ENCODE results near the gene TERB1.

DNA sequence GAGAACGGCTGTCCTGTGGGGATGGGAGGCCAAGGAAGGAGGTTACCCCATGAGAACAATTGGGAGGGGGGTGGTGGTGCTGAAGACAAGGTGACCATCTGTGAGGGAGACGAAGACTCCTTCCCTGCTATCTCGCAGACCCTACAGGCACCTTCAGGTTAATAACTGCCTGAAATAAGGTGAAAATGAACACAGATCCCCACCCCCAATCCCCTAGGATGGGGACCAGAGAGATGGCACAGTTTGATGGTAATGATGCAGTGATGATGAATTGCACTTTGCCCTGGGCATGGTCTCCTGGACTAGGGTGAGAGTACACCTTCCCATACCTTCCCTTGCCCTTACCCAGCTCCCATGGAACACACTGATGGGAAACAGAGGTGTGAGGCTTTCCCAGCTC is 30.8 kb upstream of the TERB1 start:
- TF ChIP-seq, protein P1, sequence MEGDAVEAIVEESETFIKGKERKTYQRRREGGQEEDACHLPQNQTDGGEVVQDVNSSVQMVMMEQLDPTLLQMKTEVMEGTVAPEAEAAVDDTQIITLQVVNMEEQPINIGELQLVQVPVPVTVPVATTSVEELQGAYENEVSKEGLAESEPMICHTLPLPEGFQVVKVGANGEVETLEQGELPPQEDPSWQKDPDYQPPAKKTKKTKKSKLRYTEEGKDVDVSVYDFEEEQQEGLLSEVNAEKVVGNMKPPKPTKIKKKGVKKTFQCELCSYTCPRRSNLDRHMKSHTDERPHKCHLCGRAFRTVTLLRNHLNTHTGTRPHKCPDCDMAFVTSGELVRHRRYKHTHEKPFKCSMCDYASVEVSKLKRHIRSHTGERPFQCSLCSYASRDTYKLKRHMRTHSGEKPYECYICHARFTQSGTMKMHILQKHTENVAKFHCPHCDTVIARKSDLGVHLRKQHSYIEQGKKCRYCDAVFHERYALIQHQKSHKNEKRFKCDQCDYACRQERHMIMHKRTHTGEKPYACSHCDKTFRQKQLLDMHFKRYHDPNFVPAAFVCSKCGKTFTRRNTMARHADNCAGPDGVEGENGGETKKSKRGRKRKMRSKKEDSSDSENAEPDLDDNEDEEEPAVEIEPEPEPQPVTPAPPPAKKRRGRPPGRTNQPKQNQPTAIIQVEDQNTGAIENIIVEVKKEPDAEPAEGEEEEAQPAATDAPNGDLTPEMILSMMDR (IDR thresholded peaks at IDR 0.05) = no peak
- TF ChIP-seq POLR2A (IDR thresholded peaks at IDR 0.05) (no peak), EP300 (IDR thresholded peaks at IDR 0.05) (no peak), POLR2AphosphoS5 (IDR thresholded peaks at IDR 0.05) (no peak)
